Lower lobe of right lung (tissue), 2 donors: ENCODE results near the gene HS3ST6. TPM values are rescaled to one million over a fixed set of nuclear protein-coding genes. Genes with fewer than 3 reads are reported as not detected.

Source experiments
- ATAC-seq, 2 donors: fragments of 200-7000 bp; cut with Tn5 transposase; one replicate each; pipeline ENCODE4 v1.9.1; 2020 to 2022; ENCODE audit warnings: mild to moderate bottlenecking in 2 of 2, moderate library complexity in 2 of 2
- DNase-seq: peaks from one replicate; pipeline ENCODE4 v3.0.0-alpha.2; 2020
- H3K27ac ChIP-seq: fragments of 200-600 bp; one replicate; pipeline ENCODE4 v1.8.0; 2022
- H3K27me3 ChIP-seq: fragments of 200-600 bp; one replicate; pipeline ENCODE4 v1.8.0; 2022; ENCODE audit warnings: low read depth
- H3K36me3 ChIP-seq: fragments of 200-600 bp; one replicate; pipeline ENCODE4 v1.8.0; 2022; ENCODE audit warnings: mild to moderate bottlenecking
- H3K4me1 ChIP-seq: fragments of 200-600 bp; one replicate; pipeline ENCODE4 v1.8.0; 2022
- H3K4me3 ChIP-seq: fragments of 200-600 bp; one replicate; pipeline ENCODE4 v1.8.0; 2022; ENCODE audit warnings: mild to moderate bottlenecking
- H3K9me3 ChIP-seq: fragments of 200-600 bp; one replicate; pipeline ENCODE4 v1.8.0; 2022
- CTCF ChIP-seq: fragments of 200-600 bp; IDR thresholded peaks from one replicate; pipeline ENCODE4 v1.8.0; 2022; ENCODE audit warnings: antibody characterized with exemption, mild to moderate bottlenecking
- intact Hi-C: fragments of 100-400 bp; cut with DNase I; formaldehyde crosslinking; loops from one replicate; pipeline ENCODE4 v1.11.0; 2022
- total RNA-seq: library from RNA; stranded (reverse); fragmentation: NEBNext Ultra II Directional; extraction: Animal tissue kit (Norgen Biotek cat#: 25700); gene quantifications from one replicate; pipeline ENCODE4 v1.2.1, GENCODE V29; 2021
- donor health status: DM: no; HTN: yes; CAD: no; lungs with severe emphysema.

The HS3ST6 gene
- total RNA-seq, 1 donor from 2014 or later = 1.3 TPM

DNA sequence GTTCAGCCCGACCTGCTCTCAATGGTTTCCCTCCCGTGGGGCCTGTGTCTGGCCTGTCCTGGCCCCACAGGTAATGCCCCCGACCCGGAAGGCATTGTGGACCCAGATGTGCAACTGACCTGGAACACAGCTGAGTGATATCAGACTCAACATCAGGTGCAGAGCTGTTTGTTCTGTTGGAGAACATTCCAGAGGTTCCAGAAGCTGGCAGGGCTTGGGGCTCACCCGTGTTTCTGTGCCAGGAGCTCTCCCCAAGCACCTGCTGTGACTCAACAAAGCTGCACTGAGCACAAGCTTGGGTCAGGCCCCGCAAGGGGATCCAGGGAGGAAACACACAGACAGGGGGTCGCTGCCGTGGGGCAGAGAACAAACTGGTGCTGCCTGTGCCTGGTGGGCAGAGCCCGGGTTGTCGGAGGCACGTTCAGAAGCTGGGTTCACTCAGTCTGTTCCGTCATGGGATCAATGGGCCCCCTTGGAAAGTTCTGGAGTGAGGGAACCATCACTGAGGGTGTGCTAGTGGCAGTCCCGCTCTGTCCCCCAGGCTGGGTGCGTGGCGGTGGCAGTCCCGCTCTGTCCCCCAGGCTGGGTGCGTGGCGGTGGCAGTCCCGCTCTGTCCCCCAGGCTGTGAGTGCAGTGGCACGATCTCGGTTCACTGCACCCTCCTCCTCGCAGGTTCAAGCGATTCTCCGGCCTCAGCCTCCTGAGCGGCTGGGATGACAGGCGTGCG is 22.1 kb downstream of the HS3ST6 start:
- TF ChIP-seq CTCF = no peak
- peak; percentile 53 to 72 for ATAC-seq
- peaks cover 14% of the 10 kb centered on the region for H3K27me3 ChIP-seq
- no peaks in the 10 kb centered on the region for H3K4me1 ChIP-seq
- H3K27ac ChIP-seq = no peak overlapping the region
- no peaks in the 10 kb centered on the region for H3K9me3 ChIP-seq
- no peak overlapping the region for H3K4me3 ChIP-seq
- H3K36me3 ChIP-seq = no peaks in the 10 kb centered on the region
- intact Hi-C loops = no loop called here
- no peak for DNase-seq

- ATAC-seq = no peak
Measured at GRCh38 chr16:1895068-1895467, 23.1 kb downstream of the HS3ST6 start.

GRCh38 chr16:1890708-1891050 is 27.5 kb downstream of the HS3ST6 start:
- H3K36me3 ChIP-seq = no peaks in the 10 kb centered on the region
- ATAC-seq = no peak
- H3K27ac ChIP-seq = no peak overlapping the region
- no peak for TF ChIP-seq CTCF
- DNase-seq = no peak
- no peak overlapping the region for H3K4me3 ChIP-seq
- H3K27me3 ChIP-seq = peaks cover 7% of the 10 kb centered on the region
- intact Hi-C loops = no loop called here
- H3K4me1 ChIP-seq = no peaks in the 10 kb centered on the region
- no peaks in the 10 kb centered on the region for H3K9me3 ChIP-seq

More at GRCh38 chr16:1895068-1895467, 23.1 kb downstream of the HS3ST6 start:
- H3K27ac ChIP-seq = no peak overlapping the region
- no peak for TF ChIP-seq CTCF
- H3K4me1 ChIP-seq = no peaks in the 10 kb centered on the region
- no peaks in the 10 kb centered on the region for H3K9me3 ChIP-seq
- intact Hi-C loops = no loop called here
- DNase-seq = no peak
- no peak overlapping the region for H3K4me3 ChIP-seq
- H3K36me3 ChIP-seq = no peaks in the 10 kb centered on the region
- H3K27me3 ChIP-seq = peaks cover 11% of the 10 kb centered on the region

DNA sequence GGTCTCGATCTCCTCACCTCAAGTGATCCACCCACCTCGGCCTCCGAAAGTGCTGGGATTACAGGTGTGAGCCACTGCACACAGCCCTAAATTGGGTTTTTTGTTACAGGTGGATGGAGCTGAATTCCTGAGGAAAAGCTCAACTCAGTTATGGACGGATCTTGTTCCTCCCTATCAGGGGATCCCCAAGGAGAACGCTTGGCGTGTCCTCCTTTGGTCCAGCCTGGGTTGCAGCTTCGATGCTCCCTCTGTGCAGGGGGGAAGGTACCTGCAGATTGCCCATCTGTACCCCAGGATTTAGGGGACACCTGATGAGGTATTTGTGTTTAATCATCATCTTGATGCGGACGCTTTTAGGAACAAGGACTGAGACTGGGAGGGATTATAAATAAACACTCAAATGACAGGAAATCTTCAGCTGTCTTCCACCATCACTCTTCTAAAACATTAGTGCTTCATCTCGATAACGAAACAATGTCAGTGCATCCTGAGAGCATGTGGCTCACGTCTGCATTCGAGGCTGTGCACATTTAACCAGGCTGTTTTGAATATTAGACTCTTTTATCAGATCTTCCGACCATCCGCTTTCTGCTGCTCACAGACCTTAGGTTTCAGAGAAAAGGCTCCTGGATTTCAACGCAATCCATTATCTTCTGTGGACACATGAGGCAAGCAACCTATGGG is 28.0 kb downstream of the HS3ST6 start:
- no peak for ATAC-seq
- Histone ChIP-seq H3K27ac (no peak overlapping the region), H3K9me3 (no peaks in the 10 kb centered on the region), H3K4me1 (no peaks in the 10 kb centered on the region), H3K27me3 (peaks cover 7% of the 10 kb centered on the region), H3K4me3 (no peak overlapping the region), H3K36me3 (no peaks in the 10 kb centered on the region)
- no peak for TF ChIP-seq CTCF
- intact Hi-C loops = no loop called here
- no peak for DNase-seq

DNA sequence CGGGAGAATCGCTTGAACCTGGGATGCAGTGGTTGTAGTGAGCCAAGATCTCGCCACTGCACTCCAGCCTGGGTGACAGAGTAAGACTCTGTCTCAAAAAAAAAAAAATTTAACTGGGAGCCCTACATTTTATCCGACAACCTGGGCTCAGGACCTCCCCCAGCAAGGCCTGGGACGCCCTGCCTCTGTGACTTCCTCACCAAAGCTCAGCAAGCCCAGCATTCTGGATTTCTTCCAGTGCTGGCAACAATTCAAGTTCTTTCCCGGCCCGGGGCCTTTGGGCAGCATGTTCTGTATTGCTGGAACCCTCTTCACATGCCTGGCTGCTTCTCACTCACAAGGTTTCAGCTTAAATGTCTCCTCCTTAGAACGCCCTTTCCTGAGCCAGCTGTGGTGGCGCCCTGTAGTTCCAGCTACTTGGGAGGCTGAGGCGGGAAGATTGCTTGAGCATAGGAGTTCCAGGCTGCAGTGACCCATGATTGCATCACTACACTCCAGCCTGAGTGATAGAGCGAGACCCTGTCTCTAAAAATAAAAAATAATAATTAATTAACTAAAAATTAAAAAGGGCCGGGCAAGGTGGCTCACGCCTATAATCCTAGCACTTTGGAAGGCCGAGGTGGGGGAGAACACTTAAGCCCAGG is 30.4 kb downstream of the HS3ST6 start:
- Histone ChIP-seq H3K4me1 (no peaks in the 10 kb centered on the region), H3K4me3 (no peak overlapping the region), H3K27me3 (peaks cover 14% of the 10 kb centered on the region), H3K36me3 (no peaks in the 10 kb centered on the region), H3K9me3 (no peaks in the 10 kb centered on the region), H3K27ac (no peak overlapping the region)
- DNase-seq (no peak), ATAC-seq (no peak)
- no peak for TF ChIP-seq CTCF
- intact Hi-C loops = no loop called here
